Measurements from ENCODE around the gene ANKS1B.

DNA sequence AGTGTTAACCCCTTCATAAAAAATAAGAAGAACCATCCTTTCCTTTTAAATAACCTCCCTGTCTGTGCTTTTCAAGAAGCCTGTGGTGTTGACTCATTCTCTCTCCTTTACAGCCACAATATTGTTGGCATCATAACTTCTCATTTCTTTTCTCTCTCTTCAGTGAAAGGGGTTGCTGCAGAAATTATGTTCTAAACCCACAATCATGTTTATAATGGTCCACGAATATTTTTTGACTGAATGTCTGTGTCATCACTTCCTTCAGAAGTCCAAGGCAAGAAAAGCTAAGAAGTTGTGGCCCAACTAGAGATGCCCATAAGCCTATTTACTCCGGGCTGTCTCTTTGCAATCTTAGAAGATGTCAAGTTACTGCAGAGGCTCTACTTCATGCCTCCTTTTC, 851.3 kb downstream of the ANKS1B start:
- TF ChIP-seq, protein P1, sequence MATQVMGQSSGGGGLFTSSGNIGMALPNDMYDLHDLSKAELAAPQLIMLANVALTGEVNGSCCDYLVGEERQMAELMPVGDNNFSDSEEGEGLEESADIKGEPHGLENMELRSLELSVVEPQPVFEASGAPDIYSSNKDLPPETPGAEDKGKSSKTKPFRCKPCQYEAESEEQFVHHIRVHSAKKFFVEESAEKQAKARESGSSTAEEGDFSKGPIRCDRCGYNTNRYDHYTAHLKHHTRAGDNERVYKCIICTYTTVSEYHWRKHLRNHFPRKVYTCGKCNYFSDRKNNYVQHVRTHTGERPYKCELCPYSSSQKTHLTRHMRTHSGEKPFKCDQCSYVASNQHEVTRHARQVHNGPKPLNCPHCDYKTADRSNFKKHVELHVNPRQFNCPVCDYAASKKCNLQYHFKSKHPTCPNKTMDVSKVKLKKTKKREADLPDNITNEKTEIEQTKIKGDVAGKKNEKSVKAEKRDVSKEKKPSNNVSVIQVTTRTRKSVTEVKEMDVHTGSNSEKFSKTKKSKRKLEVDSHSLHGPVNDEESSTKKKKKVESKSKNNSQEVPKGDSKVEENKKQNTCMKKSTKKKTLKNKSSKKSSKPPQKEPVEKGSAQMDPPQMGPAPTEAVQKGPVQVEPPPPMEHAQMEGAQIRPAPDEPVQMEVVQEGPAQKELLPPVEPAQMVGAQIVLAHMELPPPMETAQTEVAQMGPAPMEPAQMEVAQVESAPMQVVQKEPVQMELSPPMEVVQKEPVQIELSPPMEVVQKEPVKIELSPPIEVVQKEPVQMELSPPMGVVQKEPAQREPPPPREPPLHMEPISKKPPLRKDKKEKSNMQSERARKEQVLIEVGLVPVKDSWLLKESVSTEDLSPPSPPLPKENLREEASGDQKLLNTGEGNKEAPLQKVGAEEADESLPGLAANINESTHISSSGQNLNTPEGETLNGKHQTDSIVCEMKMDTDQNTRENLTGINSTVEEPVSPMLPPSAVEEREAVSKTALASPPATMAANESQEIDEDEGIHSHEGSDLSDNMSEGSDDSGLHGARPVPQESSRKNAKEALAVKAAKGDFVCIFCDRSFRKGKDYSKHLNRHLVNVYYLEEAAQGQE (IDR thresholded peaks at IDR 0.05; ENCODE audit: low read depth) = no peak
- TF ChIP-seq RAD21 (IDR thresholded peaks at IDR 0.05; ENCODE audit: low read depth) (no peak), EZH2 (IDR thresholded peaks at IDR 0.05) (no peak), POLR2AphosphoS5 (IDR thresholded peaks at IDR 0.05; ENCODE audit: low read depth, low read length) (no peak), POLR2A (IDR thresholded peaks at IDR 0.05; ENCODE audit: borderline replicate concordance, extremely low read depth, insufficient read depth, insufficient read length) (no peak), TCF7L2 (IDR thresholded peaks at IDR 0.05; ENCODE audit: borderline replicate concordance, extremely low read depth, insufficient read depth, insufficient read length) (no peak)
- TF ChIP-seq, protein P2, sequence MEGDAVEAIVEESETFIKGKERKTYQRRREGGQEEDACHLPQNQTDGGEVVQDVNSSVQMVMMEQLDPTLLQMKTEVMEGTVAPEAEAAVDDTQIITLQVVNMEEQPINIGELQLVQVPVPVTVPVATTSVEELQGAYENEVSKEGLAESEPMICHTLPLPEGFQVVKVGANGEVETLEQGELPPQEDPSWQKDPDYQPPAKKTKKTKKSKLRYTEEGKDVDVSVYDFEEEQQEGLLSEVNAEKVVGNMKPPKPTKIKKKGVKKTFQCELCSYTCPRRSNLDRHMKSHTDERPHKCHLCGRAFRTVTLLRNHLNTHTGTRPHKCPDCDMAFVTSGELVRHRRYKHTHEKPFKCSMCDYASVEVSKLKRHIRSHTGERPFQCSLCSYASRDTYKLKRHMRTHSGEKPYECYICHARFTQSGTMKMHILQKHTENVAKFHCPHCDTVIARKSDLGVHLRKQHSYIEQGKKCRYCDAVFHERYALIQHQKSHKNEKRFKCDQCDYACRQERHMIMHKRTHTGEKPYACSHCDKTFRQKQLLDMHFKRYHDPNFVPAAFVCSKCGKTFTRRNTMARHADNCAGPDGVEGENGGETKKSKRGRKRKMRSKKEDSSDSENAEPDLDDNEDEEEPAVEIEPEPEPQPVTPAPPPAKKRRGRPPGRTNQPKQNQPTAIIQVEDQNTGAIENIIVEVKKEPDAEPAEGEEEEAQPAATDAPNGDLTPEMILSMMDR (IDR thresholded peaks at IDR 0.05 in 2 of 3, conservative IDR thresholded peaks at IDR 0.05 in 1 of 3; ENCODE audit: borderline replicate concordance in 1 of 3, insufficient read depth in 1 of 3, low read depth in 2 of 3, low read length in 2 of 3) = no peak
- TF ChIP-seq, protein P3, sequence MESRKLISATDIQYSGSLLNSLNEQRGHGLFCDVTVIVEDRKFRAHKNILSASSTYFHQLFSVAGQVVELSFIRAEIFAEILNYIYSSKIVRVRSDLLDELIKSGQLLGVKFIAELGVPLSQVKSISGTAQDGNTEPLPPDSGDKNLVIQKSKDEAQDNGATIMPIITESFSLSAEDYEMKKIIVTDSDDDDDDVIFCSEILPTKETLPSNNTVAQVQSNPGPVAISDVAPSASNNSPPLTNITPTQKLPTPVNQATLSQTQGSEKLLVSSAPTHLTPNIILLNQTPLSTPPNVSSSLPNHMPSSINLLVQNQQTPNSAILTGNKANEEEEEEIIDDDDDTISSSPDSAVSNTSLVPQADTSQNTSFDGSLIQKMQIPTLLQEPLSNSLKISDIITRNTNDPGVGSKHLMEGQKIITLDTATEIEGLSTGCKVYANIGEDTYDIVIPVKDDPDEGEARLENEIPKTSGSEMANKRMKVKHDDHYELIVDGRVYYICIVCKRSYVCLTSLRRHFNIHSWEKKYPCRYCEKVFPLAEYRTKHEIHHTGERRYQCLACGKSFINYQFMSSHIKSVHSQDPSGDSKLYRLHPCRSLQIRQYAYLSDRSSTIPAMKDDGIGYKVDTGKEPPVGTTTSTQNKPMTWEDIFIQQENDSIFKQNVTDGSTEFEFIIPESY (IDR thresholded peaks at IDR 0.05; ENCODE audit: extremely low read depth, insufficient replicate concordance, low read length) = no peak

Data from HCT116 (cell line).